ENCODE results near the gene ACP7. TPM values are rescaled to one million over a fixed set of nuclear protein-coding genes. Genes with fewer than 3 reads are reported as not detected.
"Not testable (repeated sequence)": the region's sequence is repeated elsewhere in the genome, so short reads cannot be mapped to it uniquely, and the experiment has no call there.

ACP7 gene
- total and polyA plus RNA-seq, 7 donors, result 0.07 TPM; not detected in 6

GRCh38 chr19:39141929-39142328, 57.8 kb downstream of the ACP7 start:
- no peak for ATAC-seq
- no peak for TF ChIP-seq CTCF (IDR thresholded peaks at IDR 0.05)
- H3K27me3 ChIP-seq (ENCODE audit: insufficient read depth in 3 of 3, low read length in 2 of 3), result no peaks in the 10 kb centered on the region
- DNase-seq, result no peak
- no peak overlapping the region for H3K4me3 ChIP-seq
- H3K4me1 ChIP-seq, result no peaks in the 10 kb centered on the region
- no peaks in the 10 kb centered on the region for H3K36me3 ChIP-seq (ENCODE audit: insufficient read depth in 1 of 2, low read depth in 1 of 2)
- no peak overlapping the region for H3K27ac ChIP-seq
- no peaks in the 10 kb centered on the region for H3K9me3 ChIP-seq
- intact Hi-C loops (cut with DNase I), result no loop called here
- 79 to 83% (median 80%) methylated on average over 11 of the region's 11 CpGs for WGBS, 3 donors

- TF ChIP-seq CTCF (IDR thresholded peaks at IDR 0.05), result no peak
- intact Hi-C loops (cut with DNase I), result no loop called here
- DNase-seq (no peak), ATAC-seq (no peak)
- WGBS, 3 donors, result 87 to 93% (median 92%) methylated on average over 5 of the region's 5 CpGs
- Histone ChIP-seq H3K27ac (no peak overlapping the region), H3K4me1 (no peaks in the 10 kb centered on the region), H3K36me3 (ENCODE audit: insufficient read depth in 1 of 2, low read depth in 1 of 2) (no peaks in the 10 kb centered on the region), H3K9me3 (no peaks in the 10 kb centered on the region), H3K27me3 (ENCODE audit: insufficient read depth in 3 of 3, low read length in 2 of 3) (no peaks in the 10 kb centered on the region), H3K4me3 (no peak overlapping the region)
These were observed 58.5 kb downstream of the ACP7 start for GRCh38 chr19:39142630-39143029.

- 81 to 83% (median 83%) methylated on average over 5 of the region's 5 CpGs for WGBS, 3 donors
- ATAC-seq; intact Hi-C loops (cut with DNase I); H3K4me1 ChIP-seq; H3K27me3 ChIP-seq (ENCODE audit: insufficient read depth in 3 of 3, low read length in 2 of 3); DNase-seq; H3K4me3 ChIP-seq; H3K27ac ChIP-seq; H3K9me3 ChIP-seq; H3K36me3 ChIP-seq (ENCODE audit: insufficient read depth in 1 of 2, low read depth in 1 of 2): not testable (repeated sequence)
These were observed 59.7 kb downstream of the ACP7 start for GRCh38 chr19:39143757-39144289.

- WGBS, 3 donors, result 44 to 46% (median 45%) methylated on average over 14 of the region's 14 CpGs
- no peak for TF ChIP-seq CTCF (IDR thresholded peaks at IDR 0.05)
- H3K4me1 ChIP-seq, result no peaks in the 10 kb centered on the region
- H3K9me3 ChIP-seq, result no peaks in the 10 kb centered on the region
- intact Hi-C loops (cut with DNase I), result no loop called here
- no peaks in the 10 kb centered on the region for H3K36me3 ChIP-seq (ENCODE audit: insufficient read depth in 1 of 2, low read depth in 1 of 2)
- H3K27ac ChIP-seq, result no peak overlapping the region
- H3K27me3 ChIP-seq (ENCODE audit: insufficient read depth in 3 of 3, low read length in 2 of 3), result no peaks in the 10 kb centered on the region
- peak in 1 of 4 donors; percentile 19 for ATAC-seq
- H3K4me3 ChIP-seq, result no peak overlapping the region
- DNase-seq, result no peak
These were observed 60.3 kb downstream of the ACP7 start for GRCh38 chr19:39144290-39145071.

GRCh38 chr19:39145180-39145953, 61.2 kb downstream of the ACP7 start:
- no peaks in the 10 kb centered on the region for H3K9me3 ChIP-seq
- no peaks in the 10 kb centered on the region for H3K36me3 ChIP-seq (ENCODE audit: insufficient read depth in 1 of 2, low read depth in 1 of 2)
- intact Hi-C loops (cut with DNase I), result no loop called here
- no peaks in the 10 kb centered on the region for H3K27me3 ChIP-seq (ENCODE audit: insufficient read depth in 3 of 3, low read length in 2 of 3)
- no peaks in the 10 kb centered on the region for H3K4me1 ChIP-seq
- ATAC-seq (peak in 1 of 4 donors; percentile 25), DNase-seq (no peak)
- WGBS, 3 donors, result 53 to 59% (median 53%) methylated on average over 24 to 26 of the region's 26 CpGs
- TF ChIP-seq CTCF (IDR thresholded peaks at IDR 0.05), result no peak
- no peak overlapping the region for H3K27ac ChIP-seq
- H3K4me3 ChIP-seq, result no peak overlapping the region

Data from psoas muscle (tissue), 8 donors.